Activated T-cell treated with anti-CD3 and anti-CD28 coated beads, Interleukin-2, amount 50 U/mL, for 24 hours (primary cell): ENCODE data around the gene IQSEC3.

ENCODE experiments used
- DNase-seq: peaks from one replicate; pipeline ENCODE4 v3.0.0-alpha.2; 2020
- H3K27ac Mint-ChIP-seq: 2 replicates; pipeline ENCODE4 v1.8.0; 2020; ENCODE audit warnings: mild to moderate bottlenecking, mixed read lengths
- H3K27me3 Mint-ChIP-seq: 2 replicates; pipeline ENCODE4 v1.8.0; 2020; ENCODE audit warnings: mixed read lengths
- H3K36me3 Mint-ChIP-seq: 2 replicates; pipeline ENCODE4 v1.8.0; 2020; ENCODE audit warnings: low read depth, mixed read lengths
- H3K4me1 Mint-ChIP-seq: 2 replicates; pipeline ENCODE4 v1.8.0; 2020; ENCODE audit warnings: low read depth, mixed read lengths
- H3K4me3 Mint-ChIP-seq: 2 replicates; pipeline ENCODE4 v1.8.0; 2020; ENCODE audit warnings: mild to moderate bottlenecking, moderate library complexity, mixed read lengths
- H3K9me3 Mint-ChIP-seq: 2 replicates; pipeline ENCODE4 v1.8.0; 2020; ENCODE audit warnings: mixed read lengths

Gene IQSEC3

DNA sequence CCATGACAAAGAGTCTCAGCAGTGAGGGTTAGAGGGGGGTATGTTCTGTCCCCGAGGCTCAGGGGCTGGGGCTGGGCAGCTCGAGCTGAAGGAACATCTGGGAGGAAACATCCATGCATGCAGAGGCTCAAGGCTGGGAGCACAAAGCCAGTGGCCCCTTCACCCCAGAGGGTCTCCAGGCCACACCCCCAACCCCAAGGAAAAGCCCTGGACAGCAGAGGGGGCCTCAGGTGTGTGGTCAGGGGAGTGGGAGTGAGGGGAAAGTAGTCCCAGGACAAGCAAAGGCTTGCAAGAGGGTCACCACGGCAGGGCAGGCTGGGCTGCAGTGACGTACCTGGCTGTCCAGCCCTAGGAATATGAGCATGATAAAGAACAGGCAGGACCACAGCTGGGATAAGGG is 129.9 kb downstream of the IQSEC3 start:
- no peak for DNase-seq
- H3K4me3 Mint-ChIP-seq = no peak overlapping the region
- no peaks in the 10 kb centered on the region for H3K36me3 Mint-ChIP-seq
- no peaks in the 10 kb centered on the region for H3K9me3 Mint-ChIP-seq
- no peak overlapping the region for H3K27ac Mint-ChIP-seq
- peaks cover 33% of the 10 kb centered on the region for H3K27me3 Mint-ChIP-seq
- no peaks in the 10 kb centered on the region for H3K4me1 Mint-ChIP-seq

DNA sequence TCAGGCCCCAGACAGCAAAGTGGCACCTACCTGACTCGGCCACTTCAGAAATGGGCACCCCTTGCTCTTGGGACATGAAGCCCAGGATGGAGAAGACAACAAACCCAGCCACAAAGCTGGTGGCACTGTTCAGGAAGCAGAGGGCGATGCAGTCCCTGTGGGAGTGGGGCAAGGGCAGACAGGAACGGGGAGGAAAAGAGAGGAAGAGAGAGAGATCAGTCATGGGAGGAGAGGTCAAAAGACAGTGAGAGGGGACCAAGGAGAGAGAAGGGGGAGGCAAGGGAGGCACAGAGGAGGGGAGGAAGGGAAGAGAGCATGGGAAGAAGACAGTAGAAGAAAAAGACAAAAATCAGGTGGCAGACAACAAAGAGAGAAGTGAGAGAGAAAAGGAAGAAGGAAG is 130.8 kb downstream of the IQSEC3 start:
- H3K4me3 Mint-ChIP-seq = no peak overlapping the region

DNA sequence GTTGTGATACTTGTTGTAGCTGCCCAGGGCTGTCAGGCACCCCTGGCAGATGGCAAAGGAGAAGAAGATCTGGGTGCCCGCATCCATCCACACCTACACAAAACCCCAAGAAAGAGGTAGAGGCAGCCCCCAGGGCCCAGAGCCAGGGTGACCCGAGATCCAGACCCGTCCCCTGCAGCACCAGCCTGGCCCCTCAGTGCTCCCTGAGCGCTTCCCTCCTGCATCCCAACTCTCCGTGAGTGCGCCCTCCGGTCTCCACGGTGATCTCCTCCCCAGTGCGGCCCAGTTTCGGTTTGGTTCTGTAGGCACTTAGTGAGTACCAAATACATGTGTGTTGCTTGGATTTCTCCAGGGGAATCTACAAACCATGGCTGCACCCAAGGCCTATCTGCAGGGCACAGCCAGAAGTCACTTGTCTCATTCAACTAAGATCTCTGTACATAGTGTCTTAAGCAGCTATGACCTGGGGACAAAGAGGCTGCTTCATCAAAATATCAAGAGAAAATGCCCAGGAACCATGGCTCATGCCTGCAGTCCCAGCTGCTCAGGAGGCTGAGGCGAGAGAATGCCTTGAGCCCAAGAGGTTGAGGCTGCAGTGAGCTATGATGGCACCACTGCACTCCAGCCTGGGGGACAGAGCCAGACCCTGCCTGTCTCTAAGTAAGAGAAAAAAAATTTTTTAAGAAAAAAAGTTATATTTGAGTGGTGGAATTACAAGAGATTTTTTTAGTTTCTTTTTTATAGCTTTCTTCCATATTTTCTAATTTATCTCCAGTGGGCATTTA is 131.5 kb downstream of the IQSEC3 start:
- no peak overlapping the region for H3K27ac Mint-ChIP-seq
- peaks cover 2% of the 10 kb centered on the region for H3K4me1 Mint-ChIP-seq
- H3K9me3 Mint-ChIP-seq = no peaks in the 10 kb centered on the region
- no peaks in the 10 kb centered on the region for H3K36me3 Mint-ChIP-seq
- no peak for DNase-seq
- no peak overlapping the region for H3K4me3 Mint-ChIP-seq
- peaks cover 35% of the 10 kb centered on the region for H3K27me3 Mint-ChIP-seq

More for the DNA sequence above, 130.8 kb downstream of the IQSEC3 start:
- no peaks in the 10 kb centered on the region for H3K4me1 Mint-ChIP-seq
- peaks cover 32% of the 10 kb centered on the region for H3K27me3 Mint-ChIP-seq
- no peaks in the 10 kb centered on the region for H3K36me3 Mint-ChIP-seq
- no peak for DNase-seq
- no peak overlapping the region for H3K27ac Mint-ChIP-seq
- H3K9me3 Mint-ChIP-seq = no peaks in the 10 kb centered on the region

DNA sequence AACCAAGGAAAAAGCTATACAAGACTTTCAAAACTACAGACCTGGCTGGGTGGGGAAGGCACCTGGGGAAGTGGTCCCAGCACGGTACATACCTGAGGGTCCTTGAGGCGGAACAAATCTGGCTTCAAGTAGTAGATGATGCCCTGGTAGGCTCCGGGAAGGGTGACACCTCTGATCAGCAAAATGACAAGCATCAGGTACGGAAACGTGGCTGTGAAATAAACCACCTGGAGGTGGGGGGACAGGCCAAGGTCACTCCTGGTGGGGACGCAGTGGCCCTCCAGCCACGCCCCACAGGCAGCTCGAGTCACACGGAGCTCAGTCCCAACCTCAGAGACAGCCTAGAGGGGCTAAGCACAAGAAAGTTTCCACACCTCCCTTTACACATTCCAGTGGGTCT is 132.1 kb downstream of the IQSEC3 start:
- Mint-ChIP-seq H3K36me3 (no peaks in the 10 kb centered on the region), H3K4me3 (no peak overlapping the region), H3K4me1 (peaks cover 2% of the 10 kb centered on the region), H3K27me3 (peaks cover 35% of the 10 kb centered on the region), H3K27ac (no peak overlapping the region), H3K9me3 (no peaks in the 10 kb centered on the region)
- DNase-seq = no peak

DNA sequence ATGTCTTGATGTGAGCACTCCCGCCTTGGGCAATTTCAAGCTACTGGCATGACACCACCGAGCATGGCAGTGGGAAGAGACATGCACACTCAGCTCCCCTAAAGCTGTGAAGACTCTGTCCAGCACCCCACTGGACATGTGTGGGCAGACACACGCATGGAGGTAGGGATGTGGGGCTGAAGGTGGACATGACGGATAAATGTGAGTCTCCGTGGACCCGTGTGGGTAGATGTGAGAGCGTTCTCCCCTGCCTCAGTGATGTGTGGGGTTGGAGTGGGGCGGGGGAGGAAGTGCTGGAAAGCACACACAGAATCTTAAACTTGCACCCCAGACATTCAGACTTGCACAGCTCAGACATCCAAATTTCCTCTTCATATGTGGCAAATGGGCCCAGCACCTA is 134.8 kb downstream of the IQSEC3 start:
- H3K36me3 Mint-ChIP-seq = no peaks in the 10 kb centered on the region
- no peaks in the 10 kb centered on the region for H3K9me3 Mint-ChIP-seq
- peaks cover 57% of the 10 kb centered on the region for H3K27me3 Mint-ChIP-seq
- H3K4me1 Mint-ChIP-seq = peaks cover 2% of the 10 kb centered on the region
- H3K4me3 Mint-ChIP-seq = no peak overlapping the region
- no peak for DNase-seq
- H3K27ac Mint-ChIP-seq = no peak overlapping the region

DNA sequence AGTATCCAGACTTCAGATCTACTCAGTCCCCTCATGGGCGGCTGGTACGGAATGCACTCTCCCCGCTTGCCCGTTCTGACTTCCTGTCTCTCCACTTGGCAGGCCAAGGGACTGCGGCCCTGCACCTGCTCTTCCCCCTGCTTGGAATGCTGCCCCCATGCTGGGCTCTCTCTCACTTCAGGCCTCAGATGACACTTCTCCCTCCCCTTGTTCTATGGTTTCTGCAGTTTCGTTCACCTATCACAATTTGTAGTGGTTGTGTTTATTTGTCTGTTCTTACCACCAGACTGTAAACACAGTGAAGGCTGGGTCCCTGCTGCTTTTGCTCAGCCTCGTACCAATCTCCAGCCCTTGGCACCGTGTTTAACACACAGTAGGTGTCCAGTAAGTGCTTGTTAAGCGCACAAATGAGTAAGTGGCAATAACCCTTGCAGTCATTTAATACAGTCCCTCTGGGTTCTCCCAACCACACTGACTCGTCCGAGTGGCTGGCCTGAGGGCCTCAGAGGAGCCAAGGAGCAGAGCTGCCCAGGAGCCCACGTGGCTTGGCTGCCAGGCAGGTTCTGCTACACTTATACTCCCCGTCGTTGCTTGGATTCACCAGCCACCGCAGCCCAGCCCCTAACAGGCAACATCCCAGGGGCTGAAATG is 135.6 kb downstream of the IQSEC3 start:
- Mint-ChIP-seq H3K36me3 (no peaks in the 10 kb centered on the region), H3K4me1 (peaks cover 2% of the 10 kb centered on the region), H3K27me3 (peaks cover 65% of the 10 kb centered on the region), H3K4me3 (peak overlapping the region; percentile 8), H3K27ac (no peak overlapping the region), H3K9me3 (no peaks in the 10 kb centered on the region)
- DNase-seq = no peak

- peaks cover 2% of the 10 kb centered on the region for H3K4me1 Mint-ChIP-seq
- H3K9me3 Mint-ChIP-seq = no peaks in the 10 kb centered on the region
- H3K4me3 Mint-ChIP-seq = no peak overlapping the region
- H3K27me3 Mint-ChIP-seq = peaks cover 68% of the 10 kb centered on the region
- DNase-seq = no peak
- H3K27ac Mint-ChIP-seq = no peak overlapping the region
- no peaks in the 10 kb centered on the region for H3K36me3 Mint-ChIP-seq
These were observed 136.5 kb downstream of the IQSEC3 start for GRCh38 chr12:203074-203461.

- Mint-ChIP-seq H3K27ac (no peak overlapping the region), H3K4me1 (peaks cover 2% of the 10 kb centered on the region), H3K9me3 (no peaks in the 10 kb centered on the region), H3K4me3 (no peak overlapping the region), H3K27me3 (peaks cover 67% of the 10 kb centered on the region), H3K36me3 (no peaks in the 10 kb centered on the region)
- no peak for DNase-seq
These were observed 137.1 kb downstream of the IQSEC3 start for GRCh38 chr12:203462-204260.

DNA sequence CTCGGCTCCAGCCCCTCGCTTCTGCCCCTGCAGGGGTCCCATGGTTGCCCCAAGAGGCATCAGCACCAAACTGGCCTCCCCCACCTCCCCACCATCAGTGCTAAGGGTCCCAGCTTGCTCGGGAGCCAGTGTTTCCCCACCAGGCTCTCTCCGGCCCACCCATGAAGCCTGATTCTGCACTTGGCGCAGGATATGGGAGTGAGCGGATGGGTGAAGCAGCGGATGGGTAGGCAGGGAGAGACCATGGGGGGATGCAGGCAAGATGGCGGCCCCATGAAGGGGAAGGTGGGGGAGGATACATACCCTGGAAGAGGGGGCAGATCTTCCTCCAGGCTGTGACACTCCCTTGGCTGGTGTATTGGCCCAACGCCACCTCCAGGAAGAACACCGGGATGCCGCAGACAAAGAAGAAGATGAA is 137.7 kb downstream of the IQSEC3 start:
- no peak overlapping the region for H3K4me3 Mint-ChIP-seq
- no peaks in the 10 kb centered on the region for H3K9me3 Mint-ChIP-seq
- no peak for DNase-seq
- peaks cover 2% of the 10 kb centered on the region for H3K4me1 Mint-ChIP-seq
- H3K27me3 Mint-ChIP-seq = peaks cover 71% of the 10 kb centered on the region
- no peaks in the 10 kb centered on the region for H3K36me3 Mint-ChIP-seq
- no peak overlapping the region for H3K27ac Mint-ChIP-seq

DNA sequence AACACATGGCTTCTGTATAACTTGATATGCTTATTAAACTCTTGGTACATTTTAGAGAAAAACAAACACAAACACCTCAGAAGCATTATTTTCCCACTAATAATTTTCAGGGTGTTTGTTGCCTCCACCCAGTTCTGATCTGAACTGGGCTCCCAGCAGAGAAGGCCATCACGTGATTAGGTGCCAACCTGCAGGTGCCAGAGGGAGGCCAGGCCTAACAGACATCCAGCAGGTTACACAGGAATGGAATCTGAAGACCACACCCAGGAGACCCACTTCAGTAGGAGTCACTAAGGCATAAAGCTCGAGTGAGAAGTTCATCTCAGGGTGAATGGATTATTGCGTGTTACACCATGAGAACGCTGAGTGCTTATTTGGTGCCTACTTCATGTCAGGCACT is 138.5 kb downstream of the IQSEC3 start:
- no peak overlapping the region for H3K4me3 Mint-ChIP-seq
- no peak for DNase-seq
- H3K4me1 Mint-ChIP-seq = peaks cover 2% of the 10 kb centered on the region
- peaks cover 75% of the 10 kb centered on the region for H3K27me3 Mint-ChIP-seq
- H3K27ac Mint-ChIP-seq = no peak overlapping the region
- no peaks in the 10 kb centered on the region for H3K36me3 Mint-ChIP-seq
- no peaks in the 10 kb centered on the region for H3K9me3 Mint-ChIP-seq

DNA sequence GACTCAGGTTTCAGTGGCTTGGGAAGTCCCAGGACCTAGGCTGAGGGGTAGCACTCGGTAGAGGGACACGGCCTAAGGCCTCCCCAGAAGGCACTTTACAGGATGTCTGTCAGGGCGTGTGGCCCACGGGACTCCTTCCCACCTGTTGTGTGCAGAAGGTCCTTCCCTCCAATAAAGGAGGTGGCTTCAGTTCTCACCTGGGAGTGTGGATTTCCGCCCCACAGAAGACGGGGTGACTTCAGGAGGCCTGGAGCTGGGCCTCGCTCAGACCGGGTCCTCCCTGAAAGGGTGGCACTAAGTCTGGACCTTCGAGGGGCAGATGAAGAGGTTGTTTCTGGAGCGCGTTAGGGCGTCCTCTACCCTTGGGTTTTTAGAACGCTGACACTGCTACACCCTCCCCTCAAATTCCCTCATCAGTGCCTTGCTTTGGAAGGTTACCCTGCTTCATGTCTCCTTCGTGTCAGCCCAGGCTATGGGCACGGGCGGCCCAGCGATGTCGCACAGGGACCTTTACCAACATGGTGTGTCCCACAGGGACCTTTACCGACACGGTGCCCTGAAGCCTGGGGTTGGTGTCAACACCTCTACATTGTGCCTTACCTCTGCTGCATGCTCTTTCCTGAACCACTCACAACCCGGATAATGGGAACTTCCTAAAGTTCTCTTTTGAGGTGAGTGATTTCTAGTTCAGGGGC is 140.3 kb downstream of the IQSEC3 start:
- Mint-ChIP-seq H3K9me3 (no peaks in the 10 kb centered on the region), H3K36me3 (no peaks in the 10 kb centered on the region), H3K27ac (no peak overlapping the region), H3K4me1 (peaks cover 2% of the 10 kb centered on the region), H3K4me3 (no peak overlapping the region), H3K27me3 (peaks cover 78% of the 10 kb centered on the region)
- DNase-seq = no peak

GRCh38 chr12:207804-208203 is 141.2 kb downstream of the IQSEC3 start:
- no peak for DNase-seq
- Mint-ChIP-seq H3K4me1 (peaks cover 4% of the 10 kb centered on the region), H3K9me3 (no peaks in the 10 kb centered on the region), H3K4me3 (no peak overlapping the region), H3K36me3 (no peaks in the 10 kb centered on the region), H3K27ac (no peak overlapping the region), H3K27me3 (peaks cover 76% of the 10 kb centered on the region)

DNA sequence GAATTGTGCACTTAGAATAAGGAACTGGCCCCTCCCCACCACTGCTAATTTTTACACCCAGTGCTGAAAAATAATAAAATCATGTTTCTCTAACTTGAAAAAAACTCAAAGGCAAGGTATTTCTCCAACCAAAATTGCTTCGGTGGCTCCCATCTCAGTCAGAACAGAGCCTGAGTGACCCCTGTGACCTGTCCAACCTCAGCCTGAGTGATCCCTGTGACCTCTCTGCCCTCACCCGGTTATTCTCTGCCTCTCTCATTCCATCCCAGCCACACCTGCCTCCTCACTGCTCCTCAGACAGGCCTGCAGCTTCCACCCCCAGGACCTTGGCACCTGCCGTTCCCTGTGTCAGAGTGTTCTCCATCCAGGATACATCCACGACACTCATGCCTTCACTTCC is 142.2 kb downstream of the IQSEC3 start:
- Mint-ChIP-seq H3K36me3 (no peaks in the 10 kb centered on the region), H3K9me3 (no peaks in the 10 kb centered on the region), H3K4me3 (no peak overlapping the region), H3K27ac (no peak overlapping the region), H3K27me3 (peaks cover 81% of the 10 kb centered on the region), H3K4me1 (peaks cover 5% of the 10 kb centered on the region)
- DNase-seq = no peak

DNA sequence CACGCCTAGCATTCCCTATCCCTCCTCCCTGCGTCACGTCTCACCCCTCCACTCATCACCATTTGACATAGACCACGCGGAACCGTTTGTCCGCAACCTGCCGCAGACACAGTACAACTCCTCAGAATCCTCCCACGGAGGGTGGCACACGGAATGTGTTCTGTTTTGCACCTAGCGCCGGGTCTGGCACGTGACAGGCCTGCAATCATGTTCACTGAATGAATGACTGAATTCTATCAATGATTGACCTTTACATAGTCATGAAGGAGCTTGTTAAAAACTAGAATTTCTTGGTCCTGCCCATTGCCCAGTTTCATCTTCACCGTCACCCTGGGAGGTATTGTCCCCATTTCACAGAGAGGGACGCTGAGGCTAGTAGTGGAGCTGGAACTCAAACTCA is 142.7 kb downstream of the IQSEC3 start:
- DNase-seq = no peak
- Mint-ChIP-seq H3K9me3 (no peaks in the 10 kb centered on the region), H3K36me3 (no peaks in the 10 kb centered on the region), H3K4me1 (peaks cover 5% of the 10 kb centered on the region), H3K27me3 (peaks cover 80% of the 10 kb centered on the region), H3K27ac (no peak overlapping the region), H3K4me3 (no peak overlapping the region)
